ENCODE data around the gene CLMP.

Gene CLMP

DNA sequence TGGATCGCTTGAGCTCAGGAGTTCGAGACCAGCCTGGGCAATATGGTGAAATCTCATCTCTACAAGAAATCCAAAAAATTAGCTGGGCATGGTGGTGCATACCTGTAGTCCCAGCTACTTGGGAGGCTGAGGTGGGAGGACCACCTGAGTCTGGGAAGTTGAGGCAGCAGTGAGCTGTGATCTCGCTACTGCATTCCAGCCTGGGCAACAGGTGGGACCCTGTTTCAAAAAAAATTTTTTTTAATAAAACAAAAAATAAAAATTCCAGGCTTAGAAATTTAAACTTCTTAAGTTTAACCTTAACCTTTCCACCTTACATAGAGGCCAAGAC lies 21.2 kb downstream of the CLMP start:
- H3K18ac ChIP-seq (ENCODE audit: low read length): no peak overlapping the region
- no peak overlapping the region for H4K8ac ChIP-seq (ENCODE audit: low read depth, low read length)
- no peaks in the 10 kb centered on the region for H3K79me1 ChIP-seq (ENCODE audit: low read depth, low read length)
- H3K9ac ChIP-seq (ENCODE audit: low read depth, low read length, poor library complexity): no peak overlapping the region
- H2BK5ac ChIP-seq (ENCODE audit: low read length): no peak overlapping the region
- H3K14ac ChIP-seq (ENCODE audit: low read length): no peak overlapping the region
- H2AK5ac ChIP-seq (ENCODE audit: low read depth, low read length): no peak overlapping the region
- H3K4me2 ChIP-seq (ENCODE audit: insufficient read depth, low read length, poor library complexity, severe bottlenecking): no peak overlapping the region
- H3K36me3 ChIP-seq (replicated peaks in 1 of 2; ENCODE audit: control insufficient read depth in 2 of 2, insufficient read depth in 2 of 2, low read length in 2 of 2): no peaks in the 10 kb centered on the region
- no peaks in the 10 kb centered on the region for H3K27me3 ChIP-seq (ENCODE audit: control insufficient read depth in 3 of 3, insufficient read depth in 3 of 3, low read depth in 1 of 3, low read length in 3 of 3)
- peaks cover 5 to 6% of the 10 kb centered on the region in 2 donors for H3K4me1 ChIP-seq (ENCODE audit: control insufficient read depth in 2 of 2, insufficient read depth in 1 of 2, low read depth in 1 of 2, low read length in 2 of 2)
- H2AFZ ChIP-seq (ENCODE audit: low read length): no peak overlapping the region
- no peak overlapping the region for H2BK12ac ChIP-seq (ENCODE audit: low read length)
- WGBS, 2 donors (ENCODE audit: extremely low coverage in 2 of 2, insufficient read length in 2 of 2, insufficient replicate concordance in 1 of 2): no CpG with 5 or more reads among the region's 3 CpGs
- H3K23ac ChIP-seq (ENCODE audit: low read depth, low read length, poor library complexity): no peak overlapping the region
- H2BK120ac ChIP-seq (ENCODE audit: low read depth, low read length): no peak overlapping the region
- no peak overlapping the region for H4K91ac ChIP-seq (ENCODE audit: low read depth, low read length, poor library complexity)
- H3K4me3 ChIP-seq (ENCODE audit: low read length in 2 of 2): no peak overlapping the region
- H3K27ac ChIP-seq (replicated peaks; ENCODE audit: low read length): no peak overlapping the region
- DNase-seq (ENCODE audit: low spot score): no peak
- peaks cover 0 to 2% of the 10 kb centered on the region in 2 donors for H3K9me3 ChIP-seq (replicated peaks in 1 of 2; ENCODE audit: control insufficient read depth in 2 of 2, insufficient read depth in 1 of 2, low read depth in 1 of 2, low read length in 2 of 2)
- no peak overlapping the region for H3K4ac ChIP-seq (ENCODE audit: low read length)
- no peak overlapping the region for H2BK15ac ChIP-seq (ENCODE audit: low read length)

GRCh38 chr11:123173040-123173855 lies 21.8 kb downstream of the CLMP start:
- Histone ChIP-seq H3K36me3 (replicated peaks in 1 of 2; ENCODE audit: control insufficient read depth in 2 of 2, insufficient read depth in 2 of 2, low read length in 2 of 2) (no peaks in the 10 kb centered on the region), H3K27me3 (ENCODE audit: control insufficient read depth in 3 of 3, insufficient read depth in 3 of 3, low read depth in 1 of 3, low read length in 3 of 3) (no peaks in the 10 kb centered on the region), H2AK5ac (ENCODE audit: low read depth, low read length) (no peak overlapping the region), H3K27ac (replicated peaks; ENCODE audit: low read length) (no peak overlapping the region), H3K23ac (ENCODE audit: low read depth, low read length, poor library complexity) (no peak overlapping the region), H3K9ac (ENCODE audit: low read depth, low read length, poor library complexity) (no peak overlapping the region), H2BK15ac (ENCODE audit: low read length) (no peak overlapping the region), H3K9me3 (replicated peaks in 1 of 2; ENCODE audit: control insufficient read depth in 2 of 2, insufficient read depth in 1 of 2, low read depth in 1 of 2, low read length in 2 of 2) (peaks cover 0 to 2% of the 10 kb centered on the region in 2 donors), H3K4me1 (ENCODE audit: control insufficient read depth in 2 of 2, insufficient read depth in 1 of 2, low read depth in 1 of 2, low read length in 2 of 2) (peaks cover 5 to 8% of the 10 kb centered on the region in 2 donors), H3K4me3 (ENCODE audit: low read length in 2 of 2) (no peak overlapping the region), H2AFZ (ENCODE audit: low read length) (no peak overlapping the region), H4K8ac (ENCODE audit: low read depth, low read length) (no peak overlapping the region), H4K91ac (ENCODE audit: low read depth, low read length, poor library complexity) (no peak overlapping the region), H3K4me2 (ENCODE audit: insufficient read depth, low read length, poor library complexity, severe bottlenecking) (no peak overlapping the region), H3K4ac (ENCODE audit: low read length) (no peak overlapping the region), H3K79me1 (ENCODE audit: low read depth, low read length) (no peaks in the 10 kb centered on the region), H2BK12ac (ENCODE audit: low read length) (no peak overlapping the region), H2BK120ac (ENCODE audit: low read depth, low read length) (no peak overlapping the region), H2BK5ac (ENCODE audit: low read length) (no peak overlapping the region), H3K14ac (ENCODE audit: low read length) (no peak overlapping the region), H3K18ac (ENCODE audit: low read length) (no peak overlapping the region)
- WGBS, 2 donors (ENCODE audit: extremely low coverage in 2 of 2, insufficient read length in 2 of 2, insufficient replicate concordance in 1 of 2): no CpG with 5 or more reads among the region's 4 CpGs
- no peak for DNase-seq (ENCODE audit: low spot score)

GRCh38 chr11:123170929-123171328 lies 24.1 kb downstream of the CLMP start:
- Histone ChIP-seq H3K27me3 (ENCODE audit: control insufficient read depth in 3 of 3, insufficient read depth in 3 of 3, low read depth in 1 of 3, low read length in 3 of 3) (no peaks in the 10 kb centered on the region), H2AK5ac (ENCODE audit: low read depth, low read length) (no peak overlapping the region)

GRCh38 chr11:123169821-123170220 lies 25.2 kb downstream of the CLMP start:
- Histone ChIP-seq H3K27me3 (ENCODE audit: control insufficient read depth in 3 of 3, insufficient read depth in 3 of 3, low read depth in 1 of 3, low read length in 3 of 3) (no peaks in the 10 kb centered on the region), H2BK12ac (ENCODE audit: low read length) (no peak overlapping the region), H3K14ac (ENCODE audit: low read length) (no peak overlapping the region), H4K91ac (ENCODE audit: low read depth, low read length, poor library complexity) (no peak overlapping the region), H3K4me1 (ENCODE audit: control insufficient read depth in 2 of 2, insufficient read depth in 1 of 2, low read depth in 1 of 2, low read length in 2 of 2) (peaks cover 7 to 10% of the 10 kb centered on the region in 2 donors), H2BK15ac (ENCODE audit: low read length) (no peak overlapping the region), H2BK120ac (ENCODE audit: low read depth, low read length) (no peak overlapping the region), H3K27ac (replicated peaks; ENCODE audit: low read length) (no peak overlapping the region), H2BK5ac (ENCODE audit: low read length) (no peak overlapping the region), H3K9ac (ENCODE audit: low read depth, low read length, poor library complexity) (no peak overlapping the region), H3K79me1 (ENCODE audit: low read depth, low read length) (no peaks in the 10 kb centered on the region), H3K4ac (ENCODE audit: low read length) (no peak overlapping the region), H4K8ac (ENCODE audit: low read depth, low read length) (no peak overlapping the region), H3K4me3 (ENCODE audit: low read length in 2 of 2) (no peak overlapping the region), H3K36me3 (replicated peaks in 1 of 2; ENCODE audit: control insufficient read depth in 2 of 2, insufficient read depth in 2 of 2, low read length in 2 of 2) (no peaks in the 10 kb centered on the region), H3K18ac (ENCODE audit: low read length) (no peak overlapping the region), H3K9me3 (replicated peaks in 1 of 2; ENCODE audit: control insufficient read depth in 2 of 2, insufficient read depth in 1 of 2, low read depth in 1 of 2, low read length in 2 of 2) (no peaks in the 10 kb centered on the region), H3K4me2 (ENCODE audit: insufficient read depth, low read length, poor library complexity, severe bottlenecking) (no peak overlapping the region), H2AFZ (ENCODE audit: low read length) (no peak overlapping the region), H2AK5ac (ENCODE audit: low read depth, low read length) (no peak overlapping the region), H3K23ac (ENCODE audit: low read depth, low read length, poor library complexity) (no peak overlapping the region)
- DNase-seq (ENCODE audit: low spot score): no peak
- no CpG with 5 or more reads among the region's 3 CpGs for WGBS, 2 donors (ENCODE audit: extremely low coverage in 2 of 2, insufficient read length in 2 of 2, insufficient replicate concordance in 1 of 2)

More at GRCh38 chr11:123170929-123171328, 24.1 kb downstream of the CLMP start:
- Histone ChIP-seq H3K79me1 (ENCODE audit: low read depth, low read length) (no peaks in the 10 kb centered on the region), H2BK5ac (ENCODE audit: low read length) (no peak overlapping the region), H4K91ac (ENCODE audit: low read depth, low read length, poor library complexity) (no peak overlapping the region), H2BK120ac (ENCODE audit: low read depth, low read length) (no peak overlapping the region), H3K4me3 (ENCODE audit: low read length in 2 of 2) (no peak overlapping the region), H3K4me1 (ENCODE audit: control insufficient read depth in 2 of 2, insufficient read depth in 1 of 2, low read depth in 1 of 2, low read length in 2 of 2) (peaks cover 8 to 10% of the 10 kb centered on the region in 2 donors), H3K27ac (replicated peaks; ENCODE audit: low read length) (no peak overlapping the region), H2AFZ (ENCODE audit: low read length) (no peak overlapping the region), H4K8ac (ENCODE audit: low read depth, low read length) (no peak overlapping the region), H3K4ac (ENCODE audit: low read length) (no peak overlapping the region), H3K9ac (ENCODE audit: low read depth, low read length, poor library complexity) (no peak overlapping the region), H3K14ac (ENCODE audit: low read length) (no peak overlapping the region), H3K23ac (ENCODE audit: low read depth, low read length, poor library complexity) (no peak overlapping the region), H2BK12ac (ENCODE audit: low read length) (no peak overlapping the region), H3K36me3 (replicated peaks in 1 of 2; ENCODE audit: control insufficient read depth in 2 of 2, insufficient read depth in 2 of 2, low read length in 2 of 2) (no peaks in the 10 kb centered on the region), H3K18ac (ENCODE audit: low read length) (no peak overlapping the region), H2BK15ac (ENCODE audit: low read length) (no peak overlapping the region), H3K4me2 (ENCODE audit: insufficient read depth, low read length, poor library complexity, severe bottlenecking) (no peak overlapping the region), H3K9me3 (replicated peaks in 1 of 2; ENCODE audit: control insufficient read depth in 2 of 2, insufficient read depth in 1 of 2, low read depth in 1 of 2, low read length in 2 of 2) (no peaks in the 10 kb centered on the region)
- DNase-seq (ENCODE audit: low spot score): no peak
- WGBS, 2 donors (ENCODE audit: extremely low coverage in 2 of 2, insufficient read length in 2 of 2, insufficient replicate concordance in 1 of 2): no CpG with 5 or more reads among the region's 3 CpGs

All from neuronal stem cell (in vitro differentiated cells).